Nephron (organoid): ENCODE data around the gene PLCL2.

ENCODE experiments used
- H3K27ac Mint-ChIP-seq, 3 experiments: 2 replicates each; pipeline ENCODE4 v1.8.0; 2020; ENCODE audit warnings: mixed read lengths in 3 of 3, mild to moderate bottlenecking in 2 of 3, moderate library complexity in 1 of 3
- H3K27me3 Mint-ChIP-seq: 2 replicates; pipeline ENCODE4 v1.8.0; 2021; ENCODE audit warnings: low read depth, mild to moderate bottlenecking, moderate library complexity, mixed read lengths
- H3K36me3 Mint-ChIP-seq: 2 replicates; pipeline ENCODE4 v1.8.0; 2020; ENCODE audit warnings: low read depth, mixed read lengths
- H3K4me1 Mint-ChIP-seq: 2 replicates; pipeline ENCODE4 v1.8.0; 2020; ENCODE audit warnings: mixed read lengths
- H3K4me3 Mint-ChIP-seq, 3 experiments: 2 replicates each; pipeline ENCODE4 v1.8.0; 2020; ENCODE audit warnings: mild to moderate bottlenecking in 3 of 3, mixed read lengths in 3 of 3, moderate library complexity in 2 of 3
- H3K9me3 Mint-ChIP-seq: 2 replicates; pipeline ENCODE4 v1.8.0; 2020; ENCODE audit warnings: mixed read lengths
- CTCF ChIP-seq, 3 experiments: fragments of 200-600 bp; sonication (generic); IDR thresholded peaks; one replicate each; pipeline ENCODE4 v1.5.0; 2021; ENCODE audit warnings: antibody characterized with exemption in 3 of 3; ENCODE audit not compliant: unreplicated experiment in 3 of 3

The PLCL2 gene

GRCh38 chr3:16906682-16907081 lies 21.9 kb downstream of the PLCL2 start:
- Mint-ChIP-seq H3K27ac (no peak overlapping the region), H3K27me3 (peaks cover 2% of the 10 kb centered on the region), H3K4me3 (no peak overlapping the region), H3K4me1 (peaks cover 22% of the 10 kb centered on the region), H3K9me3 (no peaks in the 10 kb centered on the region), H3K36me3 (no peaks in the 10 kb centered on the region)
- TF ChIP-seq CTCF (IDR thresholded peaks at IDR 0.05; ENCODE audit: unreplicated experiment in 3 of 3) = no peak

- Mint-ChIP-seq H3K4me1 (peaks cover 18% of the 10 kb centered on the region), H3K27me3 (no peaks in the 10 kb centered on the region), H3K4me3 (no peak overlapping the region), H3K9me3 (no peaks in the 10 kb centered on the region), H3K36me3 (no peaks in the 10 kb centered on the region), H3K27ac (no peak overlapping the region)
- TF ChIP-seq CTCF (IDR thresholded peaks at IDR 0.05; ENCODE audit: unreplicated experiment in 3 of 3) = no peak
These were observed 22.5 kb downstream of the PLCL2 start for GRCh38 chr3:16907243-16907642.

- H3K27ac Mint-ChIP-seq = no peak overlapping the region
These were observed 23.5 kb downstream of the PLCL2 start for GRCh38 chr3:16908016-16908807.

GRCh38 chr3:16908896-16909295 lies 24.1 kb downstream of the PLCL2 start:
- Mint-ChIP-seq H3K36me3 (no peaks in the 10 kb centered on the region), H3K4me3 (no peak overlapping the region), H3K9me3 (no peaks in the 10 kb centered on the region), H3K27me3 (no peaks in the 10 kb centered on the region), H3K4me1 (peaks cover 18% of the 10 kb centered on the region), H3K27ac (no peak overlapping the region)
- TF ChIP-seq CTCF (IDR thresholded peaks at IDR 0.05; ENCODE audit: unreplicated experiment in 3 of 3) = no peak

More at GRCh38 chr3:16908016-16908807, 23.5 kb downstream of the PLCL2 start:
- no peak for TF ChIP-seq CTCF (IDR thresholded peaks at IDR 0.05; ENCODE audit: unreplicated experiment in 3 of 3)
- H3K36me3 Mint-ChIP-seq = no peaks in the 10 kb centered on the region
- peaks cover 18% of the 10 kb centered on the region for H3K4me1 Mint-ChIP-seq
- H3K9me3 Mint-ChIP-seq = no peaks in the 10 kb centered on the region
- H3K4me3 Mint-ChIP-seq = no peak overlapping the region
- no peaks in the 10 kb centered on the region for H3K27me3 Mint-ChIP-seq

- Mint-ChIP-seq H3K27me3 (no peaks in the 10 kb centered on the region), H3K36me3 (no peaks in the 10 kb centered on the region), H3K9me3 (no peaks in the 10 kb centered on the region), H3K27ac (no peak overlapping the region), H3K4me1 (peaks cover 14% of the 10 kb centered on the region), H3K4me3 (no peak overlapping the region)
- TF ChIP-seq CTCF (IDR thresholded peaks at IDR 0.05; ENCODE audit: unreplicated experiment in 3 of 3) = no peak
These were observed 25.0 kb downstream of the PLCL2 start for GRCh38 chr3:16909802-16910201.

GRCh38 chr3:16910207-16910606 lies 25.5 kb downstream of the PLCL2 start:
- Mint-ChIP-seq H3K4me3 (no peak overlapping the region), H3K27ac (no peak overlapping the region), H3K36me3 (no peaks in the 10 kb centered on the region), H3K4me1 (peaks cover 10% of the 10 kb centered on the region), H3K9me3 (no peaks in the 10 kb centered on the region), H3K27me3 (no peaks in the 10 kb centered on the region)
- TF ChIP-seq CTCF (IDR thresholded peaks at IDR 0.05; ENCODE audit: unreplicated experiment in 3 of 3) = no peak
